ENCODE data around the gene INCA1. TPM values are rescaled to one million over a fixed set of nuclear protein-coding genes. Genes with fewer than 3 reads are reported as not detected.

Gene INCA1
- total RNA-seq, 2 experiments from 2014 or later: 0.21 to 0.54 TPM

DNA sequence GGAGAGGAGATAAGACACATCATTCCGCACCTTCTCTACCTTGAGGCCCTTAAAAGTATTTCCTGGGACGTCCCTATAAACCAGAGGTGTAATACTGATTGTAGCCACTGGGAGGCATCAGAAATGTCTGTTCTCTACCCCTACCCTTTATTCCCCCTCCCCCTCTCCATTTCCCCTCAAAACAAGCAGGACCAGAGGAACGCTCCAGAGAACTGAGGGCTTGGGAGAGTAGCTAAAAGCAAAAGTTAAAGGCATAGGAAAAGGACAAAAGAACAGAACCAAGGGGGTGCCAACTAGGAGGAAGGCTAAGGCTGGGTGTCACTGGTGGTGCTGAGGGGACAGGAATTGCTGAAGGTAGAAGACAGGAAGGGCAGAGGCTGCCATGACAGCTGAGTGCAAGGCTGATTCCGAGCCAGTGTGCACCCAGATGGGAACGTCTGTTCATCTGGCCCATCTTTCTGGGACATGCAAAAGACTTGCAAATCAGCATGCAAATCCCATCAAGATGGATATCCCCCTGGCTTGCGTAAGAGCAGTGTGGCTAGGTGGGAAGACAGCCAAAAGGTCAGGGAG lies 16.6 kb downstream of the INCA1 start:
- H3K4me1 Mint-ChIP-seq (ENCODE audit: low read depth): peaks cover 23% of the 10 kb centered on the region
- H3K36me3 Mint-ChIP-seq (ENCODE audit: low read depth): peaks cover 27% of the 10 kb centered on the region
- H3K9me3 Mint-ChIP-seq: no peaks in the 10 kb centered on the region
- H3K27ac Mint-ChIP-seq: peak overlapping the region; percentile 67
- intact Hi-C loops (cut with micrococcal nuclease): loop anchor here (1.0 to 5.0 kb wide), 2 partner anchors 37 to 82 kb away; no protein-coding TSS in a partner anchor
- H3K4me3 Mint-ChIP-seq: no peak overlapping the region
- peak; percentile 62 for DNase-seq
- no peaks in the 10 kb centered on the region for H3K27me3 Mint-ChIP-seq (ENCODE audit: low read depth)
- CTCF ChIA-PET: interaction anchor here (0.7 to 3.5 kb wide), 9 partner anchors 9 to 916 kb away, joined by 3 to 27 read pairs (median 5); partner anchors contain the start of gene SPAG7

DNA sequence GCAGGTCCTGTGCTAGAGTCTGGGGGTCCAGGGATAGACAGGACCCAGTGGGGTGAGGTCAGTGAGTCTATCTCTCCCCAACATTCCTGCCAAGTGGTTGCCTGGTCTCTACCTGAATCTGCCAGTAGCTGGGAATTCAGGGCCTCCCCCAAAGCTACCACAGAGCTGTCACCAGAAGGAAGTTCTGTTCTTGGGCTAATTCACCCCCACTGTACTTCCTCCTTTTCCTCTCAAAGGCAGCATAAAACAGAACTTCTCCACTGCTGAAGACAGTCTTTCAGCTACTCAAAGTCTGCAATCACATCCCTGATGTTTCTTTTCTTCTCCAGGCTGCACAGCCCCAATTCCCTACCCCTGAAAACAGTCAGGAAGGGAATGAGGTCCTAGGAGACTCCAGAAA lies 18.6 kb downstream of the INCA1 start:
- no peak for DNase-seq
- H3K36me3 Mint-ChIP-seq (ENCODE audit: low read depth): peaks cover 28% of the 10 kb centered on the region
- CTCF ChIA-PET: interaction anchor here (3.5 kb wide), 1 partner anchor 84 kb away, joined by 27 read pairs; no protein-coding TSS in a partner anchor
- H3K4me1 Mint-ChIP-seq (ENCODE audit: low read depth): peaks cover 19% of the 10 kb centered on the region
- no peaks in the 10 kb centered on the region for H3K27me3 Mint-ChIP-seq (ENCODE audit: low read depth)
- H3K9me3 Mint-ChIP-seq: no peaks in the 10 kb centered on the region
- intact Hi-C loops (cut with micrococcal nuclease): no loop called here
- H3K27ac Mint-ChIP-seq: no peak overlapping the region
- H3K4me3 Mint-ChIP-seq: no peak overlapping the region

DNA sequence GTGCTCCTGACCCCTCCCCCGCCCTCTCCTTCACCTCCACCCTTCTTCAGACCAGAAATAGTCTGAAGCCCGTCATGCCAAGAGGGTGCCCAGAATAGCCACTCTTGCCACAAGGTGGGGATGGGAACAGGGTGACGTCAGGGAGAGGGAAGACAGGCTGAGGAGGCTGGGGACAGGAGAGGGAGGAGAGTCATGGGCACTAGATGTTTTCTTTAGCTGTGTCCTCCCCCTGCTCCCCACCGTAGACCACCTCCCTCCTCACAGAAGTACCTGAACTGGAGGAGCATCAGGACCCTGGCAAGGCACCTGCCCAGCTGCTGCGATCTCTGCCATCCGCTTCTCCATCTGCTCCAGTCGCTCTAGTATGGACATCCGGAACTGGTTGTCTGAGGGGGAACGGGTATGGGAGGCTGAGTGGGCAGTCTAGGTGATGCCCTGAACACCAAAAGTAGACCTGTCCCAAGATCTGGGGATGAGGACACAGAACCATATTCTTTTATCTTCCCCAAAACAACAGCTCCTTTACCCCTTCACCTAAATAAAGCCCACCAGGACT lies 23.1 kb downstream of the INCA1 start:
- Mint-ChIP-seq H3K36me3 (ENCODE audit: low read depth) (peaks cover 22% of the 10 kb centered on the region), H3K4me3 (no peak overlapping the region), H3K27ac (no peak overlapping the region), H3K27me3 (ENCODE audit: low read depth) (no peaks in the 10 kb centered on the region), H3K4me1 (ENCODE audit: low read depth) (peaks cover 20% of the 10 kb centered on the region), H3K9me3 (no peaks in the 10 kb centered on the region)
- no peak for DNase-seq
- CTCF ChIA-PET: no interaction called here
- intact Hi-C loops (cut with micrococcal nuclease): no loop called here

DNA sequence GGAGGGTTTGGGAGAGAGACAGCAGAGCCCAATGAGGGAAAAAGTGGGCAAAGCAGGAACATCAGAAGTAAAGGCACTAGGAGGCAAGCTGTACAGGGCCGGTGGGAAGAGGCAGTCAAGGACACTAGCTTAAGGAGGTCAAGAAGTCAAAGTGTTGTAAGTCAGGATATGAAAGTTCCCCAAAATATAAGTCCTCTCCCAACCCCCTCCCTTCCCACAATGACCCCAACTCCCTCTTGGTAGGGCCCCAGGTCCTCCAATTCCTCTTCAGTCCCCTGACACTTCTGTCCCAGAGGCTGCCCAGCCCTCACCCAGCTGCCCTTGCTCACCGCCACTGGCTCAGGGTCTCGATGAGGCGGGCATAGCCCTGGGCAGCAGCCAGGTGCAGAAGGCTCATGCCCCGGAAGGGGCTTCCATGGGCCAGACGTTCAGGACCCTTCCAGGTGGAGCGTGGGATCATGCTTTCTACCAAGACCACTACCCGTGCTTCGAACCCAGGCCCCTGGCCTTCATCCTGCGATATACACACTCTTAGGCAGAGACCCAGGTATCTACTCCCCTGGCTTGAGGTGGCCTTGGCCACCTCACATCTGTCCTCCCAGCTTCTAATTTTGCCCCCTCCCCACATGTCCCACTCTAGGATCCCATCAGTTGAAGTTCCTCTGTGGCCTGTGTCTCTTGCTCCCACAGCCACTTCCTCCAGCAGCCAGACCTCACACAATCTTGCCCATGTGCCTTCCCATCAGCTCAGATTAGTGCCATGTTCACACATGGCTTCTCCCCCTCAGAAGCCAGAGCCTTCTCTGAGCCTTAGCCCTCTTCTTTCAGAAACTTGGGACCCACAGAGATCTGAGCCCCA lies 23.8 kb downstream of the INCA1 start:
- no peak overlapping the region for H3K4me3 Mint-ChIP-seq
- DNase-seq: no peak
- H3K9me3 Mint-ChIP-seq: no peaks in the 10 kb centered on the region
- CTCF ChIA-PET: interaction anchor here (0.8 kb wide), 1 partner anchor 15 kb away, joined by 3 read pairs; no protein-coding TSS in a partner anchor
- intact Hi-C loops (cut with micrococcal nuclease): no loop called here
- H3K36me3 Mint-ChIP-seq (ENCODE audit: low read depth): peaks cover 22% of the 10 kb centered on the region
- no peak overlapping the region for H3K27ac Mint-ChIP-seq
- H3K27me3 Mint-ChIP-seq (ENCODE audit: low read depth): no peaks in the 10 kb centered on the region
- H3K4me1 Mint-ChIP-seq (ENCODE audit: low read depth): peaks cover 26% of the 10 kb centered on the region

DNA sequence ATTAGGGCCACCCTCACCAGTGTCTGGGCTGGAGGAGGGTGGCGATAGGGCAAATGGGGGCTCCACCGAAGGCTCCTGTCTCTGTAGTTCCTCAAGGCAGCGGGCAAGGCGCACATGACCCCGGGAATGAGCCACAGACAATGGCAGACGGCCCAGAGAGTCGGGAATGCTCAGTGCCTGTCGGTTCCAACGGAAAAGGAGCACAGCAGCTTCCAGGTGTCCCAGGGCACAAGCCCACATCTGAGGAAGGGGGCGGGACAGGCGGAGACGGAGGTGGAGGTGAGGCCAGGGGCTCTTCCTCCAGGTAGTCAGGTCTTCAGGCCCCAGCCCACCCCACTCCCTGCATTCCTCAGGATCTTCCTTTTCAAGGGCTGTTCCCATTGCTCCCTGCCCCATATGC lies 24.6 kb downstream of the INCA1 start:
- Mint-ChIP-seq H3K36me3 (ENCODE audit: low read depth) (peaks cover 20% of the 10 kb centered on the region), H3K27me3 (ENCODE audit: low read depth) (no peaks in the 10 kb centered on the region)

DNA sequence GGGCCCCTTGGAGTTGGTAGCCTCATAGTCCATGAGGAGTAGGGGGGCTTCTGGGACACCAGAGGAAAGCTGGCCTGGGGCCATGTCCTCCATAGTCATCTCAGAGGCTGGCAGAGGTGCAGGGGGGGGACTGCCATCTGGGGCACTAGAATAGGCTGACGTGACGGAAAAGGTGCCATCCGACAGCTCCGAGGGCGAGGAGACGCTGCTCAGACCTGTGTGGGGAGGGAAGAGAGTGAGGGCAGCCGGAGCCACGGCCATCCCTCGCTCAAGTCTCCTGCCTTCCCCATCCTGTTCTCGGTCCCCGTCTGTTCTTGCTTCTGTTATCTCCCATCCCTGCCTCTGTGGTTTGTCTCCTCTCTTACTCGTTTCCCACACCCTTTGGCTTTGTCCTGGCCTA lies 25.0 kb downstream of the INCA1 start:
- Mint-ChIP-seq H3K36me3 (ENCODE audit: low read depth) (peaks cover 17% of the 10 kb centered on the region), H3K4me3 (no peak overlapping the region), H3K9me3 (no peaks in the 10 kb centered on the region), H3K27ac (no peak overlapping the region), H3K27me3 (ENCODE audit: low read depth) (no peaks in the 10 kb centered on the region), H3K4me1 (ENCODE audit: low read depth) (peaks cover 26% of the 10 kb centered on the region)
- DNase-seq: no peak
- intact Hi-C loops (cut with micrococcal nuclease): no loop called here
- CTCF ChIA-PET: interaction anchor here (0.8 to 2.7 kb wide), 2 partner anchors 8 to 13 kb away, joined by 5 to 17 read pairs; no protein-coding TSS in a partner anchor

More for the DNA sequence above, 24.6 kb downstream of the INCA1 start:
- Mint-ChIP-seq H3K4me3 (no peak overlapping the region), H3K4me1 (ENCODE audit: low read depth) (peaks cover 26% of the 10 kb centered on the region), H3K27ac (no peak overlapping the region), H3K9me3 (no peaks in the 10 kb centered on the region)
- intact Hi-C loops (cut with micrococcal nuclease): no loop called here
- CTCF ChIA-PET: interaction anchor here (0.8 kb wide), 1 partner anchor 16 kb away, joined by 3 read pairs; no protein-coding TSS in a partner anchor
- DNase-seq: no peak

DNA sequence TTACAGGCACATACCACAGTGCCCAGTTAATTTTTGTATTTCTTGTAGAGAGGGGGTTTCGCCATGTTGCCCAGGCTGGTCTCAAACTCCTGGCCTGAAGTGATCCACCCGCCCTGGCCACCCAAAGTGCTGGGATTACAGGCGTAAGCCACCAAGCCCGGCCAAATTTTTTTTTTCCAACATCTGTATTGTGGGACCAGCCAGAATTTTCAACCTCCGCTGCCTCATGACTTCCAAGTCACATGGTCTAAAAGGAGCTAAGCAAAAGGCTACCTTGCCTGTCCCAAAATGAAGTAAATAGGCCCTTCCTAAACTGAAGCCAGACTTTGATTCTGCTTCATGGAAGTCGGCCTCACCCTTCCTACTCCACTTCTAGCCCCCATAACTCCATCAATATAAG lies 25.5 kb downstream of the INCA1 start:
- no peak for DNase-seq
- H3K4me1 Mint-ChIP-seq (ENCODE audit: low read depth): peaks cover 26% of the 10 kb centered on the region
- no peak overlapping the region for H3K4me3 Mint-ChIP-seq
- no peak overlapping the region for H3K27ac Mint-ChIP-seq
- CTCF ChIA-PET: interaction anchor here (0.8 to 2.7 kb wide), 2 partner anchors 9 to 13 kb away, joined by 5 to 17 read pairs; no protein-coding TSS in a partner anchor
- H3K9me3 Mint-ChIP-seq: no peaks in the 10 kb centered on the region
- peaks cover 17% of the 10 kb centered on the region for H3K36me3 Mint-ChIP-seq (ENCODE audit: low read depth)
- no peaks in the 10 kb centered on the region for H3K27me3 Mint-ChIP-seq (ENCODE audit: low read depth)
- intact Hi-C loops (cut with micrococcal nuclease): no loop called here

DNA sequence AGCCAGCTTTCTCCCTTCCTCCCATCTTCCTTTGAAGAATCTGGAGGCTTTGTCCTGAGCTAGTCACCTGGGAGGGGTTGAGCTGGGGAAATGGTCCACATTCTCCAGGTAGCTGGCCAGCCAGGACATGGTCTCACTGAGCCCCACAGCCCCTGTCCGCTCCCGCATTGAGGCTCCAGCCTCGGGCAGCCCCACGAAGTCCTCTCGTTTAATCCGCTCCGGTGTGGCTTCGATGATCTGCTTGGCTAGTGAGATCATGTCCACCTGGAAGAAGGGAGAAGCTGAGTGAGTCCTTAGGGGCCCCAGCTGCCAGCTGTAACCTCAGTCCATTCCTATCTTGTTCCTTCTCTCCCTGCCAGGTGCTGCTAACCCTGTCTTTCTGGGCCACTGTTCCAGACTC lies 27.0 kb downstream of the INCA1 start:
- CTCF ChIA-PET: interaction anchor here (0.6 to 2.7 kb wide), 6 partner anchors 11 to 331 kb away, joined by 3 to 17 read pairs (median 5); partner anchors contain the start of gene CAMTA2
- H3K4me3 Mint-ChIP-seq: no peak overlapping the region
- H3K4me1 Mint-ChIP-seq (ENCODE audit: low read depth): peaks cover 37% of the 10 kb centered on the region
- no peaks in the 10 kb centered on the region for H3K27me3 Mint-ChIP-seq (ENCODE audit: low read depth)
- no peak overlapping the region for H3K27ac Mint-ChIP-seq
- intact Hi-C loops (cut with micrococcal nuclease): no loop called here
- peaks cover 23% of the 10 kb centered on the region for H3K36me3 Mint-ChIP-seq (ENCODE audit: low read depth)
- DNase-seq: no peak
- H3K9me3 Mint-ChIP-seq: no peaks in the 10 kb centered on the region

DNA sequence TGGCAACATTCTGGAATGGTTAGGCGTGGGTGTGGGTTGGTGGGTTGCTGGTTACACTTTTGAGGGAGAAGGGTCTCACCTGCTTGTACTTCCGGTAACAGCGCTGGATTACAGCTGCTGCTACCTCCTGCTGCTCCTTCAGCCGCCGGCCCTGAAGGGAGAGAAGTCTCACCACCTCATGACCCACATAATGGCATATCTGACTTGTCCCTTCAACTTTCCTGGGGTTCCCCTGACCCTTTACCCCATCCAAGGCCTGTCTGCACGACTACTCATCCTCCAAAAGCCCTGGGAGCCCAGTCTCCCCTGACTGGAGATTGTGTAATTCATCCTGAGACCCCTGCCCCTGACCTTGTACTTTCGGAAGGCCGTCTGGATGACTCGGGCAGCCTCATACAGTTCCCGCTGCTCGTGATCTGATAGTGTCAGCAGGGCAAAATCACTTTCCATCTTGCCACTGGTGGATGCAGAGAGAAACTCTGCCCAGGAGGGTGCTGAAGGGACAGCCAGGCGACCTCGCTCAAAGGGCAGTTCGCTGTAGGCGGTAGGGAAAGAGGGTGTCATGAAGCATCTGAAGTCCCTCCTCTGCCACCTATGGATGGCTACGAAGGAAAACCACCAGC lies 27.7 kb downstream of the INCA1 start:
- H3K4me3 Mint-ChIP-seq: no peak overlapping the region
- intact Hi-C loops (cut with micrococcal nuclease): loop anchor here (5.0 kb wide), 1 partner anchor 468 kb away; the partner anchor contains the start of gene C1QBP
- peak; percentile 58 for DNase-seq
- peaks cover 39% of the 10 kb centered on the region for H3K4me1 Mint-ChIP-seq (ENCODE audit: low read depth)
- peaks cover 26% of the 10 kb centered on the region for H3K36me3 Mint-ChIP-seq (ENCODE audit: low read depth)
- CTCF ChIA-PET: interaction anchor here (0.8 to 2.7 kb wide), 7 partner anchors 11 to 93 kb away, joined by 3 to 17 read pairs (median 5); partner anchors contain the start of genes CAMTA2, RNF167 and SLC25A11
- no peak overlapping the region for H3K27ac Mint-ChIP-seq
- H3K9me3 Mint-ChIP-seq: no peaks in the 10 kb centered on the region
- no peaks in the 10 kb centered on the region for H3K27me3 Mint-ChIP-seq (ENCODE audit: low read depth)

DNA sequence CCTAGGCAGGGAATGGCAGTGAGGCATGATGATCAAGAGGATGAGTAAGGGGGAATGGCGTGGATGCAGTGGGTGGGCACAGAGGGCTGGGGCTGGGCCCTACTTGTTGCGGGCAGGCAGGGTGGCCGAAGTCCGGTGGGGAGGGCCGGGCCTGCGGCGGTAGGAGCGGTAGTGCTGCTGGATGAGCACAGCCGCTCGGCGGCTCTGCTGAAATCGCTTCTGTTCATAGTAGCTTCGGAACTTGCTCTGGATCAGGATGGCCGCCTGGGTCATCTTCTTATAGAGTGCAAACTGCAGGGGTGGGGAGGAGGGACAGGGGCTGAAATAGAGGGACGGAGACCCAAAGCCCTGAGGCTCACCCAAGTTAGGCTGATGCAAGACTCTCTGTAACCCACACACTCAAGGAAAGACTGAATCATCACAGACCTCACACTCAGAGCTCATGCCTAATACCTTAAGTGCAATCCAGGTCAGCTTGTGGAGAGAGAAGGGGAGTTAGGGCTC lies 28.2 kb downstream of the INCA1 start:
- CTCF ChIA-PET: interaction anchor here (0.8 to 1.8 kb wide), 5 partner anchors 13 to 93 kb away, joined by 3 to 6 read pairs (median 3); partner anchors contain the start of genes CAMTA2, RNF167 and SLC25A11
- Mint-ChIP-seq H3K27me3 (ENCODE audit: low read depth) (no peaks in the 10 kb centered on the region), H3K4me3 (no peak overlapping the region), H3K4me1 (ENCODE audit: low read depth) (peaks cover 39% of the 10 kb centered on the region), H3K9me3 (no peaks in the 10 kb centered on the region), H3K27ac (no peak overlapping the region), H3K36me3 (ENCODE audit: low read depth) (peaks cover 27% of the 10 kb centered on the region)
- intact Hi-C loops (cut with micrococcal nuclease): loop anchor here (5.0 kb wide), 1 partner anchor 468 kb away; the partner anchor contains the start of gene C1QBP
- DNase-seq: peak; percentile 79

DNA sequence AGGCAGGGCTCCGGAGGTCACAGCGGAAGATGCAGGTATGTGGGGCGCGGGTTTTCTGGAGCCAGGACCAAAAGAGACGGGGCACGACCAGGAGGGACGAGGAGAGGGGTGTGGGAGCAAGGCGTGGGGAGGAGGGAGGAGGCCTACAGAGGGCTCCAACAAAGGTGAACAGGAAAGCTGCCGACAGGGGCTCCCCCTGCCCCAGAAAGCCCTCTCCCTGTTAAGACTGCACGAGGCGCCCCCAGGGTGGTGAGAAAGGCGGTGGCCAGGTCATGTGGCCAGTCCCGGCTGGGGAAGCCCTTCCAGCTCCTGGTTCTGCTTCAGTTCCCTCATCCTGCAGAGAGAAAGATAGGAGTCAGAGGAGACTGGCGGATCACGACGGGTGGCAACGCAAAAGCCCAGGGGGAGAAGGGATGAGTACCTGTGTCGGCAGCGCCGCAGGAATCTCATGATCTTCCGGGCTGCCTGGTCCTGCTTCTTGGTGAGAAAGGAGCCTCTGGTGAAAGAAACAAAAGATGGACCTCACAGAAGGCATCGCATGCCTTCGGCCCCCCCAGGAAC lies 28.8 kb downstream of the INCA1 start:
- DNase-seq: peak; percentile 74
- no peak overlapping the region for H3K27ac Mint-ChIP-seq
- intact Hi-C loops (cut with micrococcal nuclease): loop anchor here (5.0 kb wide), 1 partner anchor 469 kb away; the partner anchor contains the start of gene C1QBP
- H3K4me1 Mint-ChIP-seq (ENCODE audit: low read depth): peaks cover 39% of the 10 kb centered on the region
- no peaks in the 10 kb centered on the region for H3K9me3 Mint-ChIP-seq
- H3K27me3 Mint-ChIP-seq (ENCODE audit: low read depth): no peaks in the 10 kb centered on the region
- no peak overlapping the region for H3K4me3 Mint-ChIP-seq
- CTCF ChIA-PET: interaction anchor here (1.0 to 1.8 kb wide), 4 partner anchors 12 to 94 kb away, joined by 3 to 6 read pairs (median 4); partner anchors contain the start of gene CAMTA2
- peaks cover 24% of the 10 kb centered on the region for H3K36me3 Mint-ChIP-seq (ENCODE audit: low read depth)
